ENCODE data around the gene KIRREL3.

KIRREL3 gene

DNA sequence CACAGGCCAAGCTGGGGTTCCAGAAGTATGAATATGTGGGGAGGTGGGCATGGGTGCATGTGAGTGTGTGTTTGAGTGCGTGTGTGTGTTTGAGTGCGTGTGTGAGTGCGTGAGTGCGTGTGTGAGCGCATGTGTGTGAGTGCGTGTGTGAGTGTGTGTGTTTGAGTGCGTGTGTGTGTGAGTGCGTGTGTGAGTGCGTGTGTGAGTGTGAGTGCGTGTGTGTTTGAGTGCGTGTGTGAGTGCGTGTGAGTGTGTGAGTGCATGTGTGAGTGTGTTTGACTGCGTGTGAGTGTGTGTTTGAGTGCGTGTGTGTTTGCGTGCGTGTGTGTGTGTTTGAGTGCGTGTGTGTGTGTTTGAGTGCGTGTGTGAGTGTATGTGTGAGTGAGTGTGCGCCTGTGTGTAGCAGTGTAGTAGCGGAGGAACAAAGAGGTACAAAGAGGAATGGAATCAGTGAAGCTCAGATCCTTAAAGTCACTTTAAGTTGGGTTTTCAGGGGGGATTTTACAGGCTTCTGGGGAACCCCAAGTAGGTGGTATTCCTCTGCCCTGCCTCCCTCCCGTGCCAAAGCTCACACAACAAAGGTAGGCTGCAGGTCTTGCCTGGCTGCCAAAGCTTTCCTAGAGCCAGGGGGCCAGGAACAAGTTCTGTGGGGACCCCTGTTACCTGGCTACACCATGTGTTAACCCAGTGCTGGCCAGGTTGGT, 137.1 kb downstream of the KIRREL3 start:
- no peak for DNase-seq

- DNase-seq, result no peak
These were observed 137.8 kb downstream of the KIRREL3 start for GRCh38 chr11:126862664-126863243.

GRCh38 chr11:126861796-126862459, 138.6 kb downstream of the KIRREL3 start:
- DNase-seq, result no peak

DNA sequence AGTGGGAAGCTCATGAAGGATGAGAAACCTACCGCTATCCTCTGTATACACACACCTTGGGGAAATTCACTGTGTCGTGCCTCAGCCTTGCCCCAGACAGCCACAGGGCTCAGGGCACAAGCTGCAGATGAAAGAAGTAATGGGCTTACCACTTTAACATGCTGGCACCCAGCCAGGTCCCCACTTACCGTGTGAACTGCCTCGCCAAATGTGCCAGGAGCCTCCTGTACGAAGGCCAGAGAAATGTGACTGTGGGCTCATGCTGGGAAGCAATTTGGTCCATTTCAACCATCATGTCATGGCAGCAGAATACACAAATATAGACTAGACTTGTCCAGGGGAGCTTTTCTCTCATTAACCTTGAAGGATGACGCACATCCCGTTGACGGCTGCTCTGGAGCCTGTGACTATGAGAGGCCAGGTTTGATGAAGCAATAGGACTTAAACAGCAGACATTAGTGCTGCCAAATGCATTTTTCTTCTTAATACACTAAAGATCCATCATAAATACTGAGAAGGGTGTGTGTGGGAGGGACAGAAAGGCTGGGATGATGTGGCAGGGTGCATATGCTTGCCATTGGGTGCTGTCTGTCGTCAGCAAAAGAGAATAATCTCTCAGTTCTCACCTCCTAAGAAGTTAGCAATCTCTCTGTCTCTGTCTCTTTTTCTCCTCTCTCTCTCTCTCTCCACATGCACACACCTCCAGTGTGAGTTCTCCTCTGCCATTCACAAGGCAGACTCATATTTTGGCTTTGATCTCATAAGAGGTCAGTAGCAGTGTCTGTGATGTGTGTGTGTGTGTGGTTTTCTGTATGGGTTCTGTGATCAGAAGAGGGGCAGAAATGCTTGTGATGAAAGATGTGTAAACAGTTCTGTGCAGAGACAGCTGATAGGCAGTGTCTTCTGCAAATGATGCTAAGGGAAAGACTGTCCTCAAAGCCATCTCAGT, 142.4 kb downstream of the KIRREL3 start:
- no peak for DNase-seq

DNA sequence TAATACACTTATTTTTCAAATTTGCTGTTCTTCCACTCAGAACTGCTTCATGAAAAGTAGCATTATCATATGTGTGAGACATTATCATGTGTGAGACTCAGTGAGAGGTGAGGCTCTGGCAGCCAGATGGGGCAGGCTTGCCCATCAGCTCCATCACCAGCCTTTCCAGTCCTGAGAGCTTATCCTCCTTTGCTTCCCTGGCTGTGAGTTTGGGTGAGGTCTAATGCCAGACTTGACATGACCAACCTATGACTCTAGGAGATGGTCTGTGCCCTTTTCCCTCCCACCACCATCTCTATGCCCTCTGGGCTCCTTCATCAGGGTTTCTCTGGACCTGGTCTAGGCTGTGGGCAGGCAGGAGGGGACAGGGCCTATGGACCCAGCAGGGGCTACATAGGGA, 145.0 kb downstream of the KIRREL3 start:
- DNase-seq, result no peak

GRCh38 chr11:126853732-126854131, 146.8 kb downstream of the KIRREL3 start:
- DNase-seq, result no peak

GRCh38 chr11:126844789-126845188, 155.8 kb downstream of the KIRREL3 start:
- DNase-seq, result no peak

- DNase-seq, result no peak
These were observed 157.5 kb downstream of the KIRREL3 start for GRCh38 chr11:126843096-126843495.

DNA sequence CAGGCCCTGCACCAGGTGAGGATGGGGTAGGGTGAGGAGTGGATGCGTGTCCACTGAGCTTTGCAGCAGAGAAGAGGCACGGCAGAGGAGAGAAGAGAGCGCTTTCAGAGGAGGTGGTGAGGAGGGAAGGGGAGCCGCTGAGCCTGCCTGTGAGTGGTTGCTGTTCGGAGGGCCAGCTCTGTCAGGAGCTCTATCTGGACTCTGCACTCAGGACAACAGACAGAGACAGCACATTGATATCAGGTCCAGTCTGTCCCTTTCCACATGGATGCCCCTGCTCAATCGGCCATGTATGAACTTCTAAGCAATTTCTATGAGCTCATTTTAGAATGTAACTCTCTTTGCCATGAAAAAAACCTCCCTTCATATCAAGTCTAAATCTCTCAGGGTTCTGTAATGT, 158.6 kb downstream of the KIRREL3 start:
- no peak for DNase-seq

DNA sequence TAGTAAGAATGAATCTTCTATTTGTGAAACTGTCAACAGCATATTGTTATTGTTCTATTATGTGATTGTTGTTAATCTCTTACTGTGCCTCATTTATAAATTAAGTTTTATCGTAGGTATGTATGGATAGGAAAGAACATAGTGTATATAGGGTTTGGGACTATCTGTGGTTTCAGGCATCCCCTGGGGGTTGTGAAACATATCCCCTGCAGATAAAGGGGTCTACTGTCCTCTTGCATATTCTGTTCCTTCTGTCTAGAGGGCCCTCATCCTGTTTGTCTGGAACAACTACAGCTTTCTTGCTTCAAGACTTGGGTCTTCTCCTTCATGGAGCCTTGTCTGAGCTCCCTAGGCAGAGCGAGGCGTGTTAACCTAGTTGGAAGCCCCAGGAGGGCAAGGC, 159.6 kb downstream of the KIRREL3 start:
- no peak for DNase-seq

- DNase-seq, result no peak
These were observed 160.2 kb downstream of the KIRREL3 start for GRCh38 chr11:126840201-126840886.

GRCh38 chr11:126839496-126839895, 161.1 kb downstream of the KIRREL3 start:
- no peak for DNase-seq

DNA sequence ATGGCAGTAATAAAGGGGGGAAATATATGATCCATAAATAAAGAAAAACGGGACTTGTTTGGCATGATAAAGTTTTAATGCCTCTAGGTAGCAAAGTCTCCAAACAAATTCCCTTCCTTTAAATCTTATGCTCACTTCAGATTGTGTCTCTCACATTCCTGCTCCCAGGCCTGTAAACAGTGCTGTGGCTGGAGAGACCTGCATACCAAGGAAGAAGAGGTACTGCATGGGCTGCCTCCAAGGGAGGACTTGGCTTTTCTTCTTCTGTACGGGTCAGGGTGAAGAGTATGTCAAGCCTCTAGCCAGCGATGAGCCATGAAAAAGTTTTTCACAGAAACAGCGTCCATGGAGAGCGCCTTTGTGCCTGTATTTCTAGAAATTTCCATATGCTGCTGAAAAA, 161.8 kb downstream of the KIRREL3 start:
- DNase-seq, result no peak

DNA sequence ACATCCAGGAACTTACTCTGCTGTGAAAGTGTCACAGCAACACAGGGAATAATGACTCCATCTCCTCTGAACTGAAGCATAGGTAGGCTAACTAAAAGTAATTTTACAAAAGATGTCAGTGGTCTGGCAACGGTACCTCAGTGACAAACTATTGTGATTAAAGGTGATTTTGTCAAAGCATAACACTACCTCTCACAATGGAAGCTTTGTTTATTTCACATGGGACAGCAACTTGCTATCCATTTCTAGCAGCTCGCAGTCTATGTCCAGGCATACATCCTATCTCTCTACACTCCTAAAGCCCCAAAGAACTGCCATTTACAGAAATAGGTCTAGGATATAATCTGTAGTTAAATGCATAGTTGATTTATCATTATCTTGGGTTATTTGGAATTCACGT, 163.0 kb downstream of the KIRREL3 start:
- no peak for DNase-seq

DNA sequence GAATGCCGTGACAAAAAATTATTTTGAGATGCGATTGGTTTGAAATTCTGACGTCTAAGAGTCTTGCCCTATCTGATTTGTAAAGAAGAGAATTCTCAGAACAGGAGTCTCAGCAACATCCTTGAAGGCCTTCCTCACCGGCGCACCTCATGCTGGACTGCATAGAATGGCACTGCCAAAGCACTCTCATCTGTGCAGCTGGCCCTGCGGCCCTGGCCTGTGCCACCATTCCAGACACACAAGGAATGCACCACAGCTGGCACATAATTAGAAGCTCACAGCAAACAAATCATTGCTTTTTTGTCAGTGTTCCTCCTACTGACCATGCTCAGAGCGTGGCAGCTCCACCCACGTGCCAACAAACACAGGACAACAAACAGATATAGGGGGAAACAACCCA, 166.0 kb downstream of the KIRREL3 start:
- no peak for DNase-seq

- no peak for DNase-seq
These were observed 166.4 kb downstream of the KIRREL3 start for GRCh38 chr11:126834149-126834548.

- no peak for DNase-seq
These were observed 167.5 kb downstream of the KIRREL3 start for GRCh38 chr11:126833065-126833464.

GRCh38 chr11:126832387-126832786, 168.2 kb downstream of the KIRREL3 start:
- DNase-seq, result no peak

DNA sequence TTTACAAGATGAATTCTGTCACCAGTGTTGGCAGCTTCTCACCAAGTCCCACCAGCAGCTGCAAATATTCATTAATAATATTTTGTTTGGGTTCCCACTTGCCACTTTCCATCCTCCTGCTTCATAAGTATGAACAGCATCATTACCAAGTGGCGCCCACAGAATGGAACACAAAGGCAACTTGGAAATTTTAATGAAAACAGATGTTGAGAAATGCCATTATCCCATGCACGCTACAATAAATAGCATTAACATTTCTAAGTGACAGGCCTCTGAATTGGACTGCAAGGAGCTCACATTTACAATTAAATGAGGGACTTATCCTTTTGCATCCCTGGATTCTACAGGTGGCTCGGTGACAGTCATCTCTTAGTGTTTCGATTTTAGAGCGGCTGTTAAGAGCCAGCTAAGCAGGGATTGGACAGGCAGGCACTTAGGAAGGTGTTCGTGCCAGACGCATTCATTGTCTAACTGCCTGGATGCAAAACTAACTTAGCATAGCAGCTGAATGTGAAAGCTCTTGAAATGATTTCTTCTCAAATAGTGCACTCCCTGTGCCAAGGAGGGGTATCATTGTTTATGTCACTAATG, 170.3 kb downstream of the KIRREL3 start:
- no peak for DNase-seq

DNA sequence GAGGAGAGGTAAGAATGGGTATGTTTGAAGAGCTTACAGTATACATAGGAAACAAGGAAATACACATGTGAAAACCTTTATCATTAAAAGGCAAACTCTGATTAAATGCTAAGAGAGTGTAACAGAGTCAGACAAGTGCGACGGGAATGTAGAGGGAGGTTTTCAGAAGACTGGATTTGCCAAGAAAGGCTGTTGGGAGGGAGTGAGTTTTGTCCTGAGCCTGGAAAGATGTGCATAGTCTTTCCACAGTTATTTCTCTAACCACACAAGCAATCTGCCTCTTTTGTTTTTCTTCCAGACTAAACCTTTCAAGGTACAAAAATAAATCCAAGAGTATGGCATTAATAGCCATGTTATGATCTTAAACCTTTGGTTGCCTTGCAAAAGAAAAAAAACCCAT, 170.9 kb downstream of the KIRREL3 start:
- no peak for DNase-seq

GRCh38 chr11:126824035-126824607, 176.4 kb downstream of the KIRREL3 start:
- no peak for DNase-seq

GRCh38 chr11:126823274-126823673, 177.3 kb downstream of the KIRREL3 start:
- no peak for DNase-seq
